Measurements from ENCODE around the gene PLA2G4B. TPM values are rescaled to one million over a fixed set of nuclear protein-coding genes. Genes with fewer than 3 reads are reported as not detected.

PLA2G4B gene
- total and polyA plus RNA-seq, 2 donors (not counting 1 experiment from before 2014, with no cell fraction given) = 22.6 to 33.2 TPM

GRCh38 chr15:41885841-41886240 is 47.2 kb downstream of the PLA2G4B start:
- H3K79me2 ChIP-seq (ENCODE audit: control insufficient read depth, insufficient read depth, low read length) = no peaks in the 10 kb centered on the region
- no peak for ATAC-seq (ENCODE audit: low read depth)
- no peak overlapping the region for H3K4me3 ChIP-seq (ENCODE audit: control extremely low read depth in 1 of 5, extremely low read depth in 1 of 5, insufficient read depth in 1 of 5, low read depth in 2 of 5, low read length in 4 of 5)
- 97% methylated on average over 14 of the region's 14 CpGs for WGBS (ENCODE audit: insufficient coverage)
- Mint-ChIP-seq H3K4me1 (peaks cover 40% of the 10 kb centered on the region), H3K9me3 (ENCODE audit: insufficient read depth) (no peaks in the 10 kb centered on the region), H3K27me3 (peaks cover 11% of the 10 kb centered on the region), H3K27ac (no peak overlapping the region), H3K4me3 (no peak overlapping the region)
- no peak overlapping the region for H3K9ac ChIP-seq (ENCODE audit: low read length)
- H3K4me1 ChIP-seq (ENCODE audit: control insufficient read depth in 2 of 2, insufficient read depth in 2 of 2, low read length in 2 of 2) = peaks cover 32 to 40% of the 10 kb centered on the region in 2 donors
- H3K27me3 ChIP-seq (replicated peaks in 1 of 4; ENCODE audit: control extremely low read depth in 1 of 4, control insufficient read depth in 3 of 4, insufficient read depth in 4 of 4, low read length in 3 of 4) = peaks cover 0 to 17% (median 2%) of the 10 kb centered on the region in 4 experiments
- no peak overlapping the region for H3K27ac ChIP-seq (ENCODE audit: low read length in 2 of 2)
- DNase-seq = no peak
- no peaks in the 10 kb centered on the region for H3K36me3 ChIP-seq (replicated peaks in 1 of 2; ENCODE audit: control extremely low read depth in 1 of 2, control insufficient read depth in 1 of 2, extremely low read depth in 1 of 2, insufficient read depth in 2 of 2, low read length in 1 of 2)
- CTCF ChIA-PET = interaction anchor here (11.0 kb wide), 1 partner anchor 17 kb away, joined by 81 read pairs; no protein-coding TSS in a partner anchor
- no peak overlapping the region for H2AFZ ChIP-seq (ENCODE audit: insufficient read depth, low read depth, low read length, poor library complexity, severe bottlenecking)
- H3K4me2 ChIP-seq (replicated peaks; ENCODE audit: low read depth, low read length, poor library complexity, severe bottlenecking) = no peak overlapping the region
- H4K20me1 ChIP-seq (ENCODE audit: control insufficient read depth, insufficient read depth, low read length, poor library complexity, severe bottlenecking) = no peaks in the 10 kb centered on the region
- TF ChIP-seq CTCF (IDR thresholded peaks at IDR 0.05) (no peak), EZH2 (IDR thresholded peaks at IDR 0.05; ENCODE audit: borderline replicate concordance, insufficient read depth, low read depth, low read length, poor library complexity, severe bottlenecking) (no peak)
- peaks cover 0 to 15% (median 0%) of the 10 kb centered on the region in 3 donors for H3K9me3 ChIP-seq (ENCODE audit: control extremely low read depth in 1 of 3, control insufficient read depth in 2 of 3, insufficient read depth in 1 of 3, low read length in 2 of 3)
- POLR2A ChIA-PET = no interaction called here
- intact Hi-C loops (cut with micrococcal nuclease) = no loop called here

GRCh38 chr15:41886741-41887140 is 48.1 kb downstream of the PLA2G4B start:
- Mint-ChIP-seq H3K4me3 (no peak overlapping the region), H3K4me1 (peaks cover 38% of the 10 kb centered on the region), H3K27me3 (peaks cover 4% of the 10 kb centered on the region), H3K27ac (no peak overlapping the region), H3K9me3 (ENCODE audit: insufficient read depth) (no peaks in the 10 kb centered on the region)
- POLR2A ChIA-PET = no interaction called here
- DNase-seq (no peak), ATAC-seq (ENCODE audit: low read depth) (no peak)
- Histone ChIP-seq H3K4me3 (ENCODE audit: control extremely low read depth in 1 of 5, extremely low read depth in 1 of 5, insufficient read depth in 1 of 5, low read depth in 2 of 5, low read length in 4 of 5) (no peak overlapping the region), H2AFZ (ENCODE audit: insufficient read depth, low read depth, low read length, poor library complexity, severe bottlenecking) (no peak overlapping the region), H3K4me1 (ENCODE audit: control insufficient read depth in 2 of 2, insufficient read depth in 2 of 2, low read length in 2 of 2) (peaks cover 28 to 38% of the 10 kb centered on the region in 2 donors), H3K36me3 (replicated peaks in 1 of 2; ENCODE audit: control extremely low read depth in 1 of 2, control insufficient read depth in 1 of 2, extremely low read depth in 1 of 2, insufficient read depth in 2 of 2, low read length in 1 of 2) (no peaks in the 10 kb centered on the region), H3K9me3 (ENCODE audit: control extremely low read depth in 1 of 3, control insufficient read depth in 2 of 3, insufficient read depth in 1 of 3, low read length in 2 of 3) (peaks cover 0 to 15% (median 0%) of the 10 kb centered on the region in 3 donors), H3K79me2 (ENCODE audit: control insufficient read depth, insufficient read depth, low read length) (no peaks in the 10 kb centered on the region), H4K20me1 (ENCODE audit: control insufficient read depth, insufficient read depth, low read length, poor library complexity, severe bottlenecking) (no peaks in the 10 kb centered on the region), H3K27ac (ENCODE audit: low read length in 2 of 2) (no peak overlapping the region), H3K27me3 (replicated peaks in 1 of 4; ENCODE audit: control extremely low read depth in 1 of 4, control insufficient read depth in 3 of 4, insufficient read depth in 4 of 4, low read length in 3 of 4) (peaks cover 0 to 9% (median 2%) of the 10 kb centered on the region in 4 experiments), H3K9ac (ENCODE audit: low read length) (no peak overlapping the region), H3K4me2 (replicated peaks; ENCODE audit: low read depth, low read length, poor library complexity, severe bottlenecking) (no peak overlapping the region)
- intact Hi-C loops (cut with micrococcal nuclease) = no loop called here
- CTCF ChIA-PET = interaction anchor here (1.0 to 11.0 kb wide), 2 partner anchors 9 to 16 kb away, joined by 3 to 81 read pairs; no protein-coding TSS in a partner anchor
- 95% methylated on average over 6 of the region's 7 CpGs for WGBS (ENCODE audit: insufficient coverage)
- TF ChIP-seq EZH2 (IDR thresholded peaks at IDR 0.05; ENCODE audit: borderline replicate concordance, insufficient read depth, low read depth, low read length, poor library complexity, severe bottlenecking) (no peak), CTCF (IDR thresholded peaks at IDR 0.05) (no peak)
